ENCODE results near the gene IRF9. TPM values are rescaled to one million over a fixed set of nuclear protein-coding genes. Genes with fewer than 3 reads are reported as not detected.

Gene IRF9
- total RNA-seq, 1 donor from 2014 or later = 78.3 TPM

GRCh38 chr14:24131549-24131966 is 29.5 kb upstream of the IRF9 start:
- no peak for DNase-seq (ENCODE audit: low read depth)

GRCh38 chr14:24132061-24132685 is 28.9 kb upstream of the IRF9 start:
- DNase-seq (ENCODE audit: low read depth) = no peak

GRCh38 chr14:24132976-24133375 is 28.1 kb upstream of the IRF9 start:
- no peak for DNase-seq (ENCODE audit: low read depth)

GRCh38 chr14:24133735-24134134 is 27.3 kb upstream of the IRF9 start:
- no peak for DNase-seq (ENCODE audit: low read depth)

GRCh38 chr14:24135584-24135833 is 25.6 kb upstream of the IRF9 start:
- DNase-seq (ENCODE audit: low read depth) = no peak

GRCh38 chr14:24135834-24136683 is 25.0 kb upstream of the IRF9 start, which contains the start of gene PSME1:
Gene PSME1, plus strand, starts transcription at chr14:24136194. Its CDS starts 69 bp downstream, at chr14:24136263.
- peak; percentile 58 for DNase-seq (ENCODE audit: low read depth)

GRCh38 chr14:24136684-24137528 is 24.2 kb upstream of the IRF9 start:
- DNase-seq (ENCODE audit: low read depth) = no peak

- no peak for DNase-seq (ENCODE audit: low read depth)
Measured at GRCh38 chr14:24137529-24138395, 23.3 kb upstream of the IRF9 start.

GRCh38 chr14:24138396-24139271 is 22.4 kb upstream of the IRF9 start:
- no peak for DNase-seq (ENCODE audit: low read depth)

GRCh38 chr14:24139272-24139934 is 21.7 kb upstream of the IRF9 start:
- no peak for DNase-seq (ENCODE audit: low read depth)

GRCh38 chr14:24141097-24141880 is 19.8 kb upstream of the IRF9 start, which contains the start of gene EMC9:
Gene EMC9, minus strand, starts transcription at chr14:24141591. Its CDS starts 287 bp downstream, at chr14:24141304.
- DNase-seq (ENCODE audit: low read depth) = peak; percentile 98

GRCh38 chr14:24143511-24143910 is 17.6 kb upstream of the IRF9 start:
- no peak for DNase-seq (ENCODE audit: low read depth)

- DNase-seq (ENCODE audit: low read depth) = no peak
Measured at GRCh38 chr14:24144451-24144850, 16.6 kb upstream of the IRF9 start.

- no peak for DNase-seq (ENCODE audit: low read depth)
Measured at GRCh38 chr14:24145219-24145618, 15.8 kb upstream of the IRF9 start.

GRCh38 chr14:24145690-24146452 is 15.2 kb upstream of the IRF9 start:
- peak; percentile 76 for DNase-seq (ENCODE audit: low read depth)

- peak; percentile 94 for DNase-seq (ENCODE audit: low read depth)
Measured at GRCh38 chr14:24146453-24146977, 14.6 kb upstream of the IRF9 start, which contains the start of gene PSME2. Gene PSME2, minus strand, starts transcription at chr14:24146610. Its CDS starts 29 bp downstream, at chr14:24146581.

GRCh38 chr14:24146978-24147760 is 13.9 kb upstream of the IRF9 start, which contains the start of gene RNF31:
Gene RNF31, plus strand, starts transcription at chr14:24147498. Its CDS starts 201 bp downstream, at chr14:24147699.
- peak; percentile 95 for DNase-seq (ENCODE audit: low read depth)
